ENCODE measurements around the gene ERMN. TPM values are rescaled to one million over a fixed set of nuclear protein-coding genes. Genes with fewer than 3 reads are reported as not detected.

Gene ERMN, protein sequence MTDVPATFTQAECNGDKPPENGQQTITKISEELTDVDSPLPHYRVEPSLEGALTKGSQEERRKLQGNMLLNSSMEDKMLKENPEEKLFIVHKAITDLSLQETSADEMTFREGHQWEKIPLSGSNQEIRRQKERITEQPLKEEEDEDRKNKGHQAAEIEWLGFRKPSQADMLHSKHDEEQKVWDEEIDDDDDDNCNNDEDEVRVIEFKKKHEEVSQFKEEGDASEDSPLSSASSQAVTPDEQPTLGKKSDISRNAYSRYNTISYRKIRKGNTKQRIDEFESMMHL
- not detected in 2 replicates for total RNA-seq

DNA sequence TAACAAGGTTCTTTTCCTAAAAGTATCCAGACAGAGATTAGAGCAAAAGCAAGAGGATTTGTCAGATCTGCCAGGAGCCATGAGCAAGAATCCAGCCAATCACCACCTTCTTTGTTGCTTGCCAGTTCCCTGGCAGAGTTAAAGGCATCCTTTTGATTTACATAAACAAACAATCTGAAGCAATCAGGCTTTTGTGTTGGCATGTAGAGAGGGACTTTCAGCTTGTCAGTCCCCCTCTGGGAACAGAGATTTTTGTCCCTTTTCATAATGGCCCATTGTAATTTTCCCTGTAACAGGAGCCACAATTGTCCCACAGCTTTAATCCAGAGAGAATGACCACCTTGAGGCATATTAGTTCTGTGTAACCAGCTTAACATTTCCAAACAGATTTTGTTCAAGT is at the start of gene ERMN:
TSS of gene ERMN (minus strand) at position 39 of the 400 bp plus-strand sequence. CDS start 182 bp downstream, outside the sequence.

Other genes starting within 250 kb of the ERMN start
- under 0.01 and 0.07 TPM in 2 replicates for gene GALNT5, start 68.1 kb downstream of the ERMN start, total RNA-seq
- not detected in 2 replicates for gene CYTIP, start 118.3 kb upstream of the ERMN start, total RNA-seq

Measured in mammary microvascular endothelial cell (primary cell).